Measurements from ENCODE around the gene IGSF11.

DNA sequence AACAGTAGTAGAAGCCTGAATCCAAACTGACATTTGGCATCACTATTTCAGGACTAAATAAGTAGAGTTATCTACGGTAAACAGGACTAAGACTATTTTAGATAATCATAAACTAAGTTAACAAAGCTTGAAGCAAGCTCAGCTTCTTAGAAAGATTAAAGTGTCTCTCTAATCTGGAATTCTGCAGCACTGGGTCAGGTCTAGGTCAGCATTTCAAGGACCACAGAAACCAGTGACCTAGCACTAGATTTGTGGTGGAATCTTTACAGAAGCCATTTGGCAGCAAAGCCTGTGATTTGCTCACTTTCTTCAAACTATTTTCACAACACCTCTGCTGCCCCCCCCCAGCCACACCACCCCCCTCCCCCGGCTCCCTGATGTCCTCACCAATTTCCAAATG, 37.5 kb downstream of the IGSF11 start:
- TF ChIP-seq, protein P1, sequence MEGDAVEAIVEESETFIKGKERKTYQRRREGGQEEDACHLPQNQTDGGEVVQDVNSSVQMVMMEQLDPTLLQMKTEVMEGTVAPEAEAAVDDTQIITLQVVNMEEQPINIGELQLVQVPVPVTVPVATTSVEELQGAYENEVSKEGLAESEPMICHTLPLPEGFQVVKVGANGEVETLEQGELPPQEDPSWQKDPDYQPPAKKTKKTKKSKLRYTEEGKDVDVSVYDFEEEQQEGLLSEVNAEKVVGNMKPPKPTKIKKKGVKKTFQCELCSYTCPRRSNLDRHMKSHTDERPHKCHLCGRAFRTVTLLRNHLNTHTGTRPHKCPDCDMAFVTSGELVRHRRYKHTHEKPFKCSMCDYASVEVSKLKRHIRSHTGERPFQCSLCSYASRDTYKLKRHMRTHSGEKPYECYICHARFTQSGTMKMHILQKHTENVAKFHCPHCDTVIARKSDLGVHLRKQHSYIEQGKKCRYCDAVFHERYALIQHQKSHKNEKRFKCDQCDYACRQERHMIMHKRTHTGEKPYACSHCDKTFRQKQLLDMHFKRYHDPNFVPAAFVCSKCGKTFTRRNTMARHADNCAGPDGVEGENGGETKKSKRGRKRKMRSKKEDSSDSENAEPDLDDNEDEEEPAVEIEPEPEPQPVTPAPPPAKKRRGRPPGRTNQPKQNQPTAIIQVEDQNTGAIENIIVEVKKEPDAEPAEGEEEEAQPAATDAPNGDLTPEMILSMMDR (optimal IDR thresholded peaks at IDR 0.05 in 1 of 3, IDR thresholded peaks at IDR 0.05 in 1 of 3, conservative IDR thresholded peaks at IDR 0.05 in 1 of 3; ENCODE audit: extremely low read depth in 1 of 3, insufficient read depth in 2 of 3, low read length in 3 of 3), result no peak
- no peak for TF ChIP-seq EZH2 (IDR thresholded peaks at IDR 0.05; ENCODE audit: low read length)
